ENCODE measurements around the gene MUC21. TPM values are rescaled to one million over a fixed set of nuclear protein-coding genes. Genes with fewer than 3 reads are reported as not detected.

Gene MUC21
- total and polyA plus RNA-seq, 9 of the 15 experiments (the other 6 are each of a cell fraction or from before 2014, with no cell fraction given): not detected

DNA sequence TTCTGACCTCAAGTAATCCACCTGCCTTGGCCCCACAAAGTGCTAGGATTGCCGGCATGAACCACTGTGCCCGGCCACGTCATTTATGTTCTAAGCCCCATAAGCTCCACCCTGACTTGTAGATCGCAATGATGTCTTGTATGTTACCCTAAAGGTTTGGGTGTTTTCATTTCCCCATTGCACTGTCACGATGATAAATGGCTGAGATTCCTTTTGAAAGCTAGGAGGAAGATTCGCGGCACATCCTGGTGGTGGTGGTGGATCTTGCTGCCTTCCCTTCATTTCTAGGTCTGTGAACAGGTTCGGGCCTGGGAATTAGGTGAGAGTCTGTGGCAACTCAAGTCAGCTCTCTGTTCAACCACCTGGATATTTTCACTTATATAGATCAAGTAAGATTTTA lies 55.0 kb downstream of the MUC21 start:
- TF ChIP-seq ZNF764 (CRISPR knock-in tag; IDR thresholded peaks at IDR 0.05; ENCODE audit: low read depth): no peak
- TF ChIP-seq, protein P1, sequence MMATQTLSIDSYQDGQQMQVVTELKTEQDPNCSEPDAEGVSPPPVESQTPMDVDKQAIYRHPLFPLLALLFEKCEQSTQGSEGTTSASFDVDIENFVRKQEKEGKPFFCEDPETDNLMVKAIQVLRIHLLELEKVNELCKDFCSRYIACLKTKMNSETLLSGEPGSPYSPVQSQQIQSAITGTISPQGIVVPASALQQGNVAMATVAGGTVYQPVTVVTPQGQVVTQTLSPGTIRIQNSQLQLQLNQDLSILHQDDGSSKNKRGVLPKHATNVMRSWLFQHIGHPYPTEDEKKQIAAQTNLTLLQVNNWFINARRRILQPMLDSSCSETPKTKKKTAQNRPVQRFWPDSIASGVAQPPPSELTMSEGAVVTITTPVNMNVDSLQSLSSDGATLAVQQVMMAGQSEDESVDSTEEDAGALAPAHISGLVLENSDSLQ (IDR thresholded peaks at IDR 0.05): peak; percentile 63
- no peak for TF ChIP-seq SP2 (IDR thresholded peaks at IDR 0.05; ENCODE audit: extremely low read depth, low read depth, low read length, poor library complexity, severe bottlenecking)
- TF ChIP-seq, protein P2, sequence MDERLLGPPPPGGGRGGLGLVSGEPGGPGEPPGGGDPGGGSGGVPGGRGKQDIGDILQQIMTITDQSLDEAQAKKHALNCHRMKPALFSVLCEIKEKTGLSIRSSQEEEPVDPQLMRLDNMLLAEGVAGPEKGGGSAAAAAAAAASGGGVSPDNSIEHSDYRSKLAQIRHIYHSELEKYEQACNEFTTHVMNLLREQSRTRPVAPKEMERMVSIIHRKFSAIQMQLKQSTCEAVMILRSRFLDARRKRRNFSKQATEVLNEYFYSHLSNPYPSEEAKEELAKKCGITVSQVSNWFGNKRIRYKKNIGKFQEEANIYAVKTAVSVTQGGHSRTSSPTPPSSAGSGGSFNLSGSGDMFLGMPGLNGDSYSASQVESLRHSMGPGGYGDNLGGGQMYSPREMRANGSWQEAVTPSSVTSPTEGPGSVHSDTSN (CRISPR knock-in tag; IDR thresholded peaks at IDR 0.05; ENCODE audit: low read depth): no peak
- TF ChIP-seq, protein P2 (tag; conservative IDR thresholded peaks at IDR 0.05; ENCODE audit: low read depth): peak; percentile 73
- peak; percentile 79 for TF ChIP-seq MEIS2 (IDR thresholded peaks at IDR 0.05; ENCODE audit: partially characterized antibody)
- H3K36me3 ChIP-seq (ENCODE audit: control insufficient read depth, insufficient read depth, low read length): no peaks in the 10 kb centered on the region
- no peaks in the 10 kb centered on the region for H3K79me2 ChIP-seq (ENCODE audit: control insufficient read depth, insufficient read depth, low read length)
- BruUV-seq (replicated peaks): no TSS peak
- no peak overlapping the region for H2AFZ ChIP-seq (ENCODE audit: low read depth, low read length)
- no peaks in the 10 kb centered on the region for H3K9me1 ChIP-seq (ENCODE audit: control insufficient read depth, insufficient read depth, low read length)
- in situ Hi-C loops (cut with MboI): no loop called here
- no peaks in the 10 kb centered on the region for H4K20me1 ChIP-seq (replicated peaks; ENCODE audit: control insufficient read depth, insufficient read depth, low read length)
- ChIA-PET POLR2A (interaction anchor here (0.7 to 2.3 kb wide), 4 partner anchors 13 to 44 kb away, joined by 3 to 10 read pairs (median 4); no protein-coding TSS in a partner anchor), CTCF (ENCODE audit: low intra/inter-chr PET ratio) (no interaction called here)
- no peak overlapping the region for H3K9ac ChIP-seq (ENCODE audit: insufficient read depth in 1 of 2, low read depth in 2 of 2, low read length in 2 of 2)
- H3K4me2 ChIP-seq (ENCODE audit: insufficient read depth, low read length): no peak overlapping the region
- H3K9me3 ChIP-seq (replicated peaks; ENCODE audit: control insufficient read depth, insufficient read depth, low read depth, low read length): no peaks in the 10 kb centered on the region
- no peak overlapping the region for H3K4me3 ChIP-seq
- FAIRE-seq (no peak), ATAC-seq (no peak), DNase-seq (ENCODE audit: extremely low read depth in 1 of 4, low spot score in 3 of 4) (no peak)
- intact Hi-C loops (cut with micrococcal nuclease): no loop called here
- 3% methylated on average over 8 of the region's 8 CpGs for WGBS (ENCODE audit: insufficient coverage, low coverage, missing lambda C conversion rate)
- peaks cover 43 to 62% of the 10 kb centered on the region in 2 experiments for H3K27me3 ChIP-seq (ENCODE audit: control insufficient read depth in 2 of 2, insufficient read depth in 2 of 2, low read length in 2 of 2)
- no peaks in the 10 kb centered on the region for H3K4me1 ChIP-seq (replicated peaks in 1 of 2; ENCODE audit: control insufficient read depth in 2 of 2, insufficient read depth in 2 of 2, low read length in 2 of 2)
- H3K27ac ChIP-seq (ENCODE audit: extremely low read depth, low read depth, low read length): no peak overlapping the region

Other genes starting within 250 kb of the MUC21 start
Only the 7 nearest of the 15 such genes appear.
- 19.9 and 27.1 TPM in 2 replicates for gene DDR1, start 99.2 kb upstream of the MUC21 start, total RNA-seq (2014; rRNA removed)
- gene DDR1, start 99.2 kb upstream of the MUC21 start, total RNA-seq (2014; rRNA removed; fragmentation: Illumina TruSeq; extraction: Trizol): 10.5 and 12.2 TPM in 2 replicates
- gene DDR1, start 99.2 kb upstream of the MUC21 start, total RNA-seq (2015; rRNA removed; fragmentation: Illumina TruSeq; extraction: Trizol): 10.0 and 11.1 TPM in 2 replicates
- 42.9 and 44.6 TPM in 2 replicates for gene DDR1, start 99.2 kb upstream of the MUC21 start, total RNA-seq (2021)
- 11.2 and 19.0 TPM in 2 replicates for gene DDR1, start 99.2 kb upstream of the MUC21 start, polyA plus RNA-seq (2011; rRNA removed)
- gene DDR1, start 99.2 kb upstream of the MUC21 start, polyA plus RNA-seq (2014; fragmentation: Illumina TruSeq; extraction: Trizol): 16.0 and 19.8 TPM in 2 replicates
- gene DDR1, start 99.2 kb upstream of the MUC21 start, polyA plus RNA-seq (2014; fragmentation: Nextera tagmentation; extraction: Ambion mirVana): 1 to 10 TPM; 1.4 to 1.6 TPM
- gene DDR1, start 99.2 kb upstream of the MUC21 start, polyA plus RNA-seq (2014; rRNA removed): 19.3 and 20.2 TPM in 2 replicates
- gene GTF2H4, start 75.5 kb upstream of the MUC21 start, total RNA-seq (2014; rRNA removed): 30.5 and 55.3 TPM in 2 replicates
- 36.1 and 39.6 TPM in 2 replicates for gene GTF2H4, start 75.5 kb upstream of the MUC21 start, total RNA-seq (2014; rRNA removed; fragmentation: Illumina TruSeq; extraction: Trizol)
- gene GTF2H4, start 75.5 kb upstream of the MUC21 start, total RNA-seq (2015; rRNA removed; fragmentation: Illumina TruSeq; extraction: Trizol): 38.3 and 38.6 TPM in 2 replicates
- 70.6 and 80.5 TPM in 2 replicates for gene GTF2H4, start 75.5 kb upstream of the MUC21 start, total RNA-seq (2021)
- 60.1 and 75.6 TPM in 2 replicates for gene GTF2H4, start 75.5 kb upstream of the MUC21 start, polyA plus RNA-seq (2011; rRNA removed)
- gene GTF2H4, start 75.5 kb upstream of the MUC21 start, polyA plus RNA-seq (2014; fragmentation: Illumina TruSeq; extraction: Trizol): 57.1 and 76.3 TPM in 2 replicates
- gene GTF2H4, start 75.5 kb upstream of the MUC21 start, polyA plus RNA-seq (2014; fragmentation: Nextera tagmentation; extraction: Ambion mirVana): 1 to 10 TPM; 3.6 to 5.2 TPM
- gene GTF2H4, start 75.5 kb upstream of the MUC21 start, polyA plus RNA-seq (2014; rRNA removed): 86.1 and 95.0 TPM in 2 replicates
- gene VARS2, start 69.5 kb upstream of the MUC21 start, total RNA-seq (2014; rRNA removed): 31.1 and 46.0 TPM in 2 replicates
- 16.8 and 18.5 TPM in 2 replicates for gene VARS2, start 69.5 kb upstream of the MUC21 start, total RNA-seq (2014; rRNA removed; fragmentation: Illumina TruSeq; extraction: Trizol)
- 23.3 and 26.3 TPM in 2 replicates for gene VARS2, start 69.5 kb upstream of the MUC21 start, total RNA-seq (2015; rRNA removed; fragmentation: Illumina TruSeq; extraction: Trizol)
- 41.0 and 48.0 TPM in 2 replicates for gene VARS2, start 69.5 kb upstream of the MUC21 start, total RNA-seq (2021)
- 35.1 and 56.2 TPM in 2 replicates for gene VARS2, start 69.5 kb upstream of the MUC21 start, polyA plus RNA-seq (2011; rRNA removed)
- 28.3 and 29.9 TPM in 2 replicates for gene VARS2, start 69.5 kb upstream of the MUC21 start, polyA plus RNA-seq (2014; fragmentation: Illumina TruSeq; extraction: Trizol)
- 1 to 10 TPM; 1.6 to 2.3 TPM for gene VARS2, start 69.5 kb upstream of the MUC21 start, polyA plus RNA-seq (2014; fragmentation: Nextera tagmentation; extraction: Ambion mirVana)
- 44.8 and 53.6 TPM in 2 replicates for gene VARS2, start 69.5 kb upstream of the MUC21 start, polyA plus RNA-seq (2014; rRNA removed)
- gene SFTA2, start 51.5 kb upstream of the MUC21 start, total RNA-seq (2014; rRNA removed): not detected in 2 replicates
- not detected in 2 replicates for gene SFTA2, start 51.5 kb upstream of the MUC21 start, total RNA-seq (2014; rRNA removed; fragmentation: Illumina TruSeq; extraction: Trizol)
- gene SFTA2, start 51.5 kb upstream of the MUC21 start, total RNA-seq (2015; rRNA removed; fragmentation: Illumina TruSeq; extraction: Trizol): not detected in 2 replicates
- 0.78 TPM in 1 of 2 replicates, not detected in the other for gene SFTA2, start 51.5 kb upstream of the MUC21 start, total RNA-seq (2021)
- not detected in 2 replicates for gene SFTA2, start 51.5 kb upstream of the MUC21 start, polyA plus RNA-seq (2011; rRNA removed)
- not detected in 2 replicates for gene SFTA2, start 51.5 kb upstream of the MUC21 start, polyA plus RNA-seq (2014; fragmentation: Illumina TruSeq; extraction: Trizol)
- not detected for gene SFTA2, start 51.5 kb upstream of the MUC21 start, polyA plus RNA-seq (2014; fragmentation: Nextera tagmentation; extraction: Ambion mirVana)
- not detected in 2 replicates for gene SFTA2, start 51.5 kb upstream of the MUC21 start, polyA plus RNA-seq (2014; rRNA removed)
- not detected in 2 replicates for gene MUCL3, start 42.7 kb upstream of the MUC21 start, total RNA-seq (2014; rRNA removed)
- not detected in 2 replicates for gene MUCL3, start 42.7 kb upstream of the MUC21 start, total RNA-seq (2014; rRNA removed; fragmentation: Illumina TruSeq; extraction: Trizol)
- gene MUCL3, start 42.7 kb upstream of the MUC21 start, total RNA-seq (2015; rRNA removed; fragmentation: Illumina TruSeq; extraction: Trizol): not detected in 2 replicates
- not detected in 2 replicates for gene MUCL3, start 42.7 kb upstream of the MUC21 start, total RNA-seq (2021)
- gene MUCL3, start 42.7 kb upstream of the MUC21 start, polyA plus RNA-seq (2011; rRNA removed): not detected in 2 replicates
- gene MUCL3, start 42.7 kb upstream of the MUC21 start, polyA plus RNA-seq (2014; fragmentation: Illumina TruSeq; extraction: Trizol): not detected in 2 replicates
- not detected for gene MUCL3, start 42.7 kb upstream of the MUC21 start, polyA plus RNA-seq (2014; fragmentation: Nextera tagmentation; extraction: Ambion mirVana)
- 0.07 TPM in 1 of 2 replicates, not detected in the other for gene MUCL3, start 42.7 kb upstream of the MUC21 start, polyA plus RNA-seq (2014; rRNA removed)
- gene MUC22, start 26.8 kb downstream of the MUC21 start, total RNA-seq (2014; rRNA removed): not detected in 2 replicates
- not detected in 2 replicates for gene MUC22, start 26.8 kb downstream of the MUC21 start, total RNA-seq (2014; rRNA removed; fragmentation: Illumina TruSeq; extraction: Trizol)
- not detected in 2 replicates for gene MUC22, start 26.8 kb downstream of the MUC21 start, total RNA-seq (2015; rRNA removed; fragmentation: Illumina TruSeq; extraction: Trizol)
- gene MUC22, start 26.8 kb downstream of the MUC21 start, total RNA-seq (2021): not detected in 2 replicates
- gene MUC22, start 26.8 kb downstream of the MUC21 start, polyA plus RNA-seq (2011; rRNA removed): not detected in 2 replicates
- 0.01 TPM in 1 of 2 replicates, not detected in the other for gene MUC22, start 26.8 kb downstream of the MUC21 start, polyA plus RNA-seq (2014; fragmentation: Illumina TruSeq; extraction: Trizol)
- gene MUC22, start 26.8 kb downstream of the MUC21 start, polyA plus RNA-seq (2014; fragmentation: Nextera tagmentation; extraction: Ambion mirVana): not detected
- 0.03 TPM in 1 of 2 replicates, not detected in the other for gene MUC22, start 26.8 kb downstream of the MUC21 start, polyA plus RNA-seq (2014; rRNA removed)
- not detected in 2 replicates for gene C6orf15, start 128.9 kb downstream of the MUC21 start, total RNA-seq (2014; rRNA removed)
- not detected in 2 replicates for gene C6orf15, start 128.9 kb downstream of the MUC21 start, total RNA-seq (2014; rRNA removed; fragmentation: Illumina TruSeq; extraction: Trizol)
- not detected in 2 replicates for gene C6orf15, start 128.9 kb downstream of the MUC21 start, total RNA-seq (2015; rRNA removed; fragmentation: Illumina TruSeq; extraction: Trizol)
- gene C6orf15, start 128.9 kb downstream of the MUC21 start, total RNA-seq (2021): not detected in 2 replicates
- gene C6orf15, start 128.9 kb downstream of the MUC21 start, polyA plus RNA-seq (2011; rRNA removed): not detected in 2 replicates
- gene C6orf15, start 128.9 kb downstream of the MUC21 start, polyA plus RNA-seq (2014; fragmentation: Illumina TruSeq; extraction: Trizol): not detected in 2 replicates
- gene C6orf15, start 128.9 kb downstream of the MUC21 start, polyA plus RNA-seq (2014; fragmentation: Nextera tagmentation; extraction: Ambion mirVana): not detected
- not detected in 2 replicates for gene C6orf15, start 128.9 kb downstream of the MUC21 start, polyA plus RNA-seq (2014; rRNA removed)